ENCODE data around the gene IGSF9B.

Gene IGSF9B

DNA sequence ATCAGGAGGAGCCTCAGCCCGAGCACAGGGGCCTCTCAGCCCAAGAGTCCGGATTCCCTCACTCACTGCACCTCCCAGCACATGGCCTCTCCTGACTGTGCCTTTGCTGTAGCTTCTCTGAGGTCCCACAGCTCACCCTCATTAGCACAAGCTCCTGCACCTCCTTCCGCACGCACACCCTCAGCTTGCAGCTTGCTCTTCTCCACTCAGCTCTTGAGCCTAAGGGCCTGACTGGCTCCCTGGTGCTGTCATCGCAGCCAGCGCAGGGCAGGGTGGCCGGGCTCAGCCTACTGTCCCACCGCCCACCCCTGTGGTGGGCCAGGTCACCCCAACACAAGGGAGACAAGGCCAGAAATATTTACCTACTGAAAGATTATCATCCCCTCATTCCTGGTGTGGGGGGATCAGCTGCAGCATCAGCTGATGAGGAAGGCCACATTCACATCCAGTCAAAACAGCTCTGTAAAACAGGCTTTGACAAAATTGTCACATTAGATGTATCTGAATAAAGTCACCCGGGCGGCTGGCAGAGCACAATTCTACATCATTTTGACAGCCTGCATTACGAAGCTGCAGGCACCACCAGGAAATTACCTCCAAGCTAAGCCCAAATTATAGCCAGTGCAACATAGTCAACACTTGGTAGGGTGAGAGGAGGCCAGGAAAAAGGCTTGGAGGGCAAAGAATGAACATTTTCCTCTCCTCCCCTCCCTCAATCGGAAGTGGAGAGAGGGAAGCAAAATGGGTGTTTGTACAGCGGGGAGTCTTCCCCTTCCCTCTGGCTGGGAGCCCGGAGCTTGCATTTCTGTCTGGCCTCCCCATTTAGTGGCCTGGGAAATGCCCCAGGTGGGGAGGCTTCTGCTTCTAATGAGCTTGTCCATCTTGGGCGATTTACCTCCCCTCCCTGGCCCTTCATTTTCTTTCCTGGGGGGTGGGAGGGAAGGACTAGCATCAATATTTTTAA lies 29.5 kb upstream of the IGSF9B start:
- Histone ChIP-seq H3K27me3 (ENCODE audit: insufficient read depth, low read depth) (no peaks in the 10 kb centered on the region), H3K9ac (no peak overlapping the region), H4K20me1 (ENCODE audit: insufficient read depth) (no peaks in the 10 kb centered on the region), H2AFZ (ENCODE audit: low read depth) (no peak overlapping the region), H3K79me2 (ENCODE audit: insufficient read depth, low read depth) (no peaks in the 10 kb centered on the region), H3K36me3 (ENCODE audit: insufficient read depth) (no peaks in the 10 kb centered on the region), H3K4me3 (IDR thresholded peaks at IDR 0.05; ENCODE audit: insufficient read depth, low read depth, low read length) (no peak overlapping the region), H3K27ac (no peak overlapping the region), H3K4me2 (no peak overlapping the region), H3K4me1 (ENCODE audit: low read depth, poor library complexity, severe bottlenecking) (no peaks in the 10 kb centered on the region)
- TF ChIP-seq, protein P1, sequence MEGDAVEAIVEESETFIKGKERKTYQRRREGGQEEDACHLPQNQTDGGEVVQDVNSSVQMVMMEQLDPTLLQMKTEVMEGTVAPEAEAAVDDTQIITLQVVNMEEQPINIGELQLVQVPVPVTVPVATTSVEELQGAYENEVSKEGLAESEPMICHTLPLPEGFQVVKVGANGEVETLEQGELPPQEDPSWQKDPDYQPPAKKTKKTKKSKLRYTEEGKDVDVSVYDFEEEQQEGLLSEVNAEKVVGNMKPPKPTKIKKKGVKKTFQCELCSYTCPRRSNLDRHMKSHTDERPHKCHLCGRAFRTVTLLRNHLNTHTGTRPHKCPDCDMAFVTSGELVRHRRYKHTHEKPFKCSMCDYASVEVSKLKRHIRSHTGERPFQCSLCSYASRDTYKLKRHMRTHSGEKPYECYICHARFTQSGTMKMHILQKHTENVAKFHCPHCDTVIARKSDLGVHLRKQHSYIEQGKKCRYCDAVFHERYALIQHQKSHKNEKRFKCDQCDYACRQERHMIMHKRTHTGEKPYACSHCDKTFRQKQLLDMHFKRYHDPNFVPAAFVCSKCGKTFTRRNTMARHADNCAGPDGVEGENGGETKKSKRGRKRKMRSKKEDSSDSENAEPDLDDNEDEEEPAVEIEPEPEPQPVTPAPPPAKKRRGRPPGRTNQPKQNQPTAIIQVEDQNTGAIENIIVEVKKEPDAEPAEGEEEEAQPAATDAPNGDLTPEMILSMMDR (conservative IDR thresholded peaks at IDR 0.05; ENCODE audit: low read depth, low read length): no peak

- no peaks in the 10 kb centered on the region for H3K36me3 ChIP-seq (ENCODE audit: insufficient read depth)
- H3K4me1 ChIP-seq (ENCODE audit: low read depth, poor library complexity, severe bottlenecking): no peaks in the 10 kb centered on the region
- H3K4me3 ChIP-seq (IDR thresholded peaks at IDR 0.05; ENCODE audit: insufficient read depth, low read depth, low read length): no peak overlapping the region
- no peak overlapping the region for H2AFZ ChIP-seq (ENCODE audit: low read depth)
- TF ChIP-seq, protein P1 (conservative IDR thresholded peaks at IDR 0.05; ENCODE audit: low read depth, low read length): no peak
- no peaks in the 10 kb centered on the region for H3K79me2 ChIP-seq (ENCODE audit: insufficient read depth, low read depth)
- H3K9ac ChIP-seq: no peak overlapping the region
- H4K20me1 ChIP-seq (ENCODE audit: insufficient read depth): no peaks in the 10 kb centered on the region
- H3K27me3 ChIP-seq (ENCODE audit: insufficient read depth, low read depth): no peaks in the 10 kb centered on the region
- H3K27ac ChIP-seq: no peak overlapping the region
- no peak overlapping the region for H3K4me2 ChIP-seq
Measured at GRCh38 chr11:133984828-133985227, 28.1 kb upstream of the IGSF9B start.

- no peak overlapping the region for H3K9ac ChIP-seq
- no peak overlapping the region for H3K27ac ChIP-seq
- no peaks in the 10 kb centered on the region for H3K36me3 ChIP-seq (ENCODE audit: insufficient read depth)
- no peak overlapping the region for H2AFZ ChIP-seq (ENCODE audit: low read depth)
- no peaks in the 10 kb centered on the region for H3K4me1 ChIP-seq (ENCODE audit: low read depth, poor library complexity, severe bottlenecking)
- TF ChIP-seq, protein P1 (conservative IDR thresholded peaks at IDR 0.05; ENCODE audit: low read depth, low read length): no peak
- H4K20me1 ChIP-seq (ENCODE audit: insufficient read depth): no peaks in the 10 kb centered on the region
- no peak overlapping the region for H3K4me3 ChIP-seq (IDR thresholded peaks at IDR 0.05; ENCODE audit: insufficient read depth, low read depth, low read length)
- no peaks in the 10 kb centered on the region for H3K27me3 ChIP-seq (ENCODE audit: insufficient read depth, low read depth)
- no peak overlapping the region for H3K4me2 ChIP-seq
- no peaks in the 10 kb centered on the region for H3K79me2 ChIP-seq (ENCODE audit: insufficient read depth, low read depth)
Measured at GRCh38 chr11:133983660-133984316, 27.0 kb upstream of the IGSF9B start.

DNA sequence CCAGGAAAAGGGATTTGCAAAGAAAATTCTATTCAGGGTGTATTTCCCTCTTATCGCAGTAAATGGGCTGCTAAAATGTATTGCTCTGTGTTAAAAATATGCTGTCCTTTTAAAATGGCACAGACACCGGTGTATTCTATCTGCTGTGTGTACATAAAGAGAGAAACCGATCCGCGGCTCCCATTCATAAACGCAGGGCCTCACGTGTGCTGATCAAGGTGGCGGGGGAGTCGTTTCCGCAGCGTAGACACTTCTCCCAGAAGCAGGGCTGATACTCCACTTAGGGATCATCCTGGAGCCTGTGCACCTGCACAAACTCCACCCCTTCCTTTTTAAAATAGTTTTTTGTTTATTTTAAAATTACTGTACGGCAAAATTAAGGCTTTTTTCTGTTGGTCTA lies 26.1 kb upstream of the IGSF9B start:
- Histone ChIP-seq H3K27me3 (ENCODE audit: insufficient read depth, low read depth) (no peaks in the 10 kb centered on the region), H3K4me2 (no peak overlapping the region), H3K79me2 (ENCODE audit: insufficient read depth, low read depth) (no peaks in the 10 kb centered on the region), H3K36me3 (ENCODE audit: insufficient read depth) (no peaks in the 10 kb centered on the region), H3K4me1 (ENCODE audit: low read depth, poor library complexity, severe bottlenecking) (no peaks in the 10 kb centered on the region), H4K20me1 (ENCODE audit: insufficient read depth) (no peaks in the 10 kb centered on the region), H2AFZ (ENCODE audit: low read depth) (no peak overlapping the region), H3K27ac (no peak overlapping the region), H3K9ac (no peak overlapping the region), H3K4me3 (IDR thresholded peaks at IDR 0.05; ENCODE audit: insufficient read depth, low read depth, low read length) (no peak overlapping the region)
- TF ChIP-seq, protein P1 (conservative IDR thresholded peaks at IDR 0.05; ENCODE audit: low read depth, low read length): no peak
